Natural killer cell (primary cell): Measurements from ENCODE around the gene ZNF454. TPM values are rescaled to one million over a fixed set of nuclear protein-coding genes. Genes with fewer than 3 reads are reported as not detected.

Experiments
- ATAC-seq, 3 donors: fragments of 150-1000 bp in 2 of 3; fragments of 200-7000 bp in 1 of 3; cut with Tn5 transposase; 1 replicate in 1 of 3; 2 replicates in 2 of 3; pipeline ENCODE4 v1.10.0; 2021; ENCODE audit warnings: mild to moderate bottlenecking in 2 of 3, moderate library complexity in 2 of 3
- DNase-seq, 2 donors: peaks; one replicate each; pipeline versions ENCODE4 v3.0.0 to v3.0.0-alpha.2; 2013 to 2021; ENCODE audit warnings: mixed read lengths in 1 of 2
- H3K27ac ChIP-seq: one replicate; pipeline ENCODE4 v1.5.1; 2013; ENCODE audit warnings: mild to moderate bottlenecking, low read length
- H3K27me3 ChIP-seq: one replicate; pipeline ENCODE4 v1.6.1; 2013; ENCODE audit warnings: low read length; ENCODE audit not compliant: control insufficient read depth, insufficient read depth
- H3K36me3 ChIP-seq: one replicate; pipeline ENCODE4 v1.6.1; 2013; ENCODE audit warnings: low read length; ENCODE audit not compliant: control insufficient read depth, insufficient read depth
- H3K4me1 ChIP-seq: one replicate; pipeline ENCODE4 v1.6.1; 2013; ENCODE audit warnings: low read length; ENCODE audit not compliant: control insufficient read depth, insufficient read depth
- H3K4me3 ChIP-seq: one replicate; pipeline ENCODE4 v1.5.1; 2013; ENCODE audit warnings: low read length
- H3K9me3 ChIP-seq: one replicate; pipeline ENCODE4 v1.6.1; 2013; ENCODE audit warnings: low read length; ENCODE audit not compliant: control insufficient read depth, insufficient read depth
- H3K27ac Mint-ChIP-seq, 2 donors: one replicate each; pipeline ENCODE4 v1.8.0; 2022; ENCODE audit warnings: mild to moderate bottlenecking in 2 of 2, mixed read lengths in 2 of 2, moderate library complexity in 1 of 2
- H3K27me3 Mint-ChIP-seq, 2 donors: one replicate each; pipeline ENCODE4 v1.8.0; 2022; ENCODE audit warnings: low read depth in 2 of 2, mixed read lengths in 2 of 2
- H3K36me3 Mint-ChIP-seq: one replicate; pipeline ENCODE4 v1.8.0; 2022; ENCODE audit warnings: mixed read lengths
- H3K4me1 Mint-ChIP-seq, 2 donors: one replicate each; pipeline ENCODE4 v1.8.0; 2022; ENCODE audit warnings: mixed read lengths in 2 of 2
- H3K4me3 Mint-ChIP-seq: one replicate; pipeline ENCODE4 v1.8.0; 2022; ENCODE audit warnings: mild to moderate bottlenecking, moderate library complexity, mixed read lengths
- H3K9me3 Mint-ChIP-seq, 2 donors: one replicate each; pipeline ENCODE4 v1.8.0; 2022; ENCODE audit warnings: mixed read lengths in 2 of 2
- WGBS: methylation state at CpG from one replicate; pipeline ENCODE4 v1.1.7; 2013; ENCODE audit warnings: missing lambda C conversion rate; ENCODE audit not compliant: insufficient coverage; 5-methylcytosine and 5-hydroxymethylcytosine counted together
- intact Hi-C: fragments of 100-400 bp; cut with micrococcal nuclease; formaldehyde crosslinking; loops from one replicate; pipeline ENCODE4 v1.14.2; 2022
- total RNA-seq, 4 donors: library from RNA; stranded (reverse); fragments of 120-200 nt in 1 of 4; gene quantifications; one replicate each; pipeline versions ENCODE4 v1.2.3 to v1.2.4, GENCODE V29; 2013 to 2022
- TF ChIP-seq, protein P1 (sequence below): fragments of 200-600 bp; IDR thresholded peaks from one replicate; pipeline ENCODE4 v1.8.0; 2022; ENCODE audit warnings: antibody characterized with exemption

ZNF454 gene
- total RNA-seq, 3 donors from 2014 or later (not counting 1 experiment from before 2014, with no cell fraction given) = not detected

DNA sequence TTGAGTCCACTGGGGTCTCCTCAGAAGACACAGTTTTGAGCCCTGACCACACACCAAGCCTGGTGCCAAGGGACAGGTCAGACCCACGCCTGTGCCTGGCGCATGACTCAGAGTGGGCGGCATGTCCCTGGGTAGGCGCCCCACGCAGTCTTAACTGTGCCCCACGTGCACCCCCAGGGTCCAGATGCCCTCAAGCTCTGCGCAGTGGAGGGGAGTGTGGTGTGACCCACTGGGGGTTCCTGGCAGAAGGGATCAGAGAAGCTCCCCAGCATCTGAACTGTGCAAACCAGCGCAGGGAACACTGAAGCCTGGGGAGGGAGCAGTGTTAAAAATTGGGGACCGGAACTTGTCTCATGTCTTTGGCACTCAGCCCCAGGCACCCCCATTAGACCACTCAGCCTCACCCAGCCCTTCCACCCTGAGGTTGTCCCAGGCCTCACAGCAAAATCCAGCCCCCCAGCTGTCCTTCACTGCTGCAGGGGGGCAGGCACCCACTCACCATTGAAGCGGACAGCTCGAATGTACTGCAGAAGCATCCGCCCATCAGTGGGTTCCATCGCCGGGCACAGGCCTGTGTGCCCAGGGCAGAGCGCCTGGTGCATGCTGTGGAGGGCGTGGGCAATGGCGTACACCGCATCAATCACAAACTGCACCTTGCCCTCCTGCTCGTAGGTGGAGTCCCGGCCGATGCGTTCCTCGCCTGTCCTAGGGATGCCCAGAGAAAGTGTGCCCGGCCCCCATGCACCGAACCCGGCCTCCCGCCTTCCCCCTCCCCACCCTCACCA lies 47.6 kb downstream of the ZNF454 start:
- Mint-ChIP-seq H3K4me1 (no peaks in the 10 kb centered on the region), H3K9me3 (peaks cover 2% of the 10 kb centered on the region in 2 donors), H3K36me3 (no peaks in the 10 kb centered on the region), H3K27ac (no peak overlapping the region), H3K4me3 (no peak overlapping the region), H3K27me3 (peaks cover 10 to 13% of the 10 kb centered on the region in 2 donors)
- DNase-seq (no peak), ATAC-seq (no peak)
- H3K36me3 ChIP-seq = no peaks in the 10 kb centered on the region
- H3K27ac ChIP-seq = no peak overlapping the region
- H3K27me3 ChIP-seq = no peaks in the 10 kb centered on the region
- H3K4me3 ChIP-seq = no peak overlapping the region
- WGBS = 93% methylated on average over 26 of the region's 27 CpGs
- TF ChIP-seq, protein P1, sequence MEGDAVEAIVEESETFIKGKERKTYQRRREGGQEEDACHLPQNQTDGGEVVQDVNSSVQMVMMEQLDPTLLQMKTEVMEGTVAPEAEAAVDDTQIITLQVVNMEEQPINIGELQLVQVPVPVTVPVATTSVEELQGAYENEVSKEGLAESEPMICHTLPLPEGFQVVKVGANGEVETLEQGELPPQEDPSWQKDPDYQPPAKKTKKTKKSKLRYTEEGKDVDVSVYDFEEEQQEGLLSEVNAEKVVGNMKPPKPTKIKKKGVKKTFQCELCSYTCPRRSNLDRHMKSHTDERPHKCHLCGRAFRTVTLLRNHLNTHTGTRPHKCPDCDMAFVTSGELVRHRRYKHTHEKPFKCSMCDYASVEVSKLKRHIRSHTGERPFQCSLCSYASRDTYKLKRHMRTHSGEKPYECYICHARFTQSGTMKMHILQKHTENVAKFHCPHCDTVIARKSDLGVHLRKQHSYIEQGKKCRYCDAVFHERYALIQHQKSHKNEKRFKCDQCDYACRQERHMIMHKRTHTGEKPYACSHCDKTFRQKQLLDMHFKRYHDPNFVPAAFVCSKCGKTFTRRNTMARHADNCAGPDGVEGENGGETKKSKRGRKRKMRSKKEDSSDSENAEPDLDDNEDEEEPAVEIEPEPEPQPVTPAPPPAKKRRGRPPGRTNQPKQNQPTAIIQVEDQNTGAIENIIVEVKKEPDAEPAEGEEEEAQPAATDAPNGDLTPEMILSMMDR = no peak
- intact Hi-C loops = no loop called here
- H3K4me1 ChIP-seq = no peaks in the 10 kb centered on the region
- peaks cover 20% of the 10 kb centered on the region for H3K9me3 ChIP-seq

GRCh38 chr5:178989311-178989710 lies 48.3 kb downstream of the ZNF454 start:
- Mint-ChIP-seq H3K36me3 (no peaks in the 10 kb centered on the region), H3K4me1 (no peaks in the 10 kb centered on the region), H3K27me3 (peaks cover 14 to 16% of the 10 kb centered on the region in 2 donors), H3K4me3 (no peak overlapping the region), H3K27ac (no peak overlapping the region), H3K9me3 (peaks cover 2% of the 10 kb centered on the region in 2 donors)
- Histone ChIP-seq H3K36me3 (no peaks in the 10 kb centered on the region), H3K9me3 (peaks cover 20% of the 10 kb centered on the region), H3K4me1 (no peaks in the 10 kb centered on the region), H3K27ac (no peak overlapping the region), H3K4me3 (no peak overlapping the region), H3K27me3 (no peaks in the 10 kb centered on the region)
- DNase-seq (no peak), ATAC-seq (no peak)
- TF ChIP-seq, protein P1 = no peak
- WGBS = 90% methylated on average over 7 of the region's 7 CpGs
- intact Hi-C loops = no loop called here

- TF ChIP-seq, protein P1 = no peak
- Histone ChIP-seq H3K4me3 (no peak overlapping the region), H3K4me1 (no peaks in the 10 kb centered on the region), H3K27ac (no peak overlapping the region), H3K27me3 (no peaks in the 10 kb centered on the region), H3K9me3 (peaks cover 17% of the 10 kb centered on the region), H3K36me3 (no peaks in the 10 kb centered on the region)
- no peaks in the 10 kb centered on the region for H3K36me3 Mint-ChIP-seq
- H3K4me1 Mint-ChIP-seq = no peaks in the 10 kb centered on the region
- H3K9me3 Mint-ChIP-seq = peaks cover 2% of the 10 kb centered on the region in 2 donors
- H3K4me3 Mint-ChIP-seq = no peak overlapping the region
- WGBS = 83% methylated on average over 11 of the region's 12 CpGs
- intact Hi-C loops = no loop called here
- H3K27ac Mint-ChIP-seq = no peak overlapping the region
- no peak for ATAC-seq
- peaks cover 17 to 22% of the 10 kb centered on the region in 2 donors for H3K27me3 Mint-ChIP-seq
- DNase-seq = no peak
These were observed 49.5 kb downstream of the ZNF454 start for GRCh38 chr5:178990491-178990890.
